ENCODE data around the gene THADA. TPM values are rescaled to one million over a fixed set of nuclear protein-coding genes. Genes with fewer than 3 reads are reported as not detected.

Gene THADA
- polyA plus RNA-seq, 3 donors, result 7.3 to 11.2 (median 9.7) TPM

DNA sequence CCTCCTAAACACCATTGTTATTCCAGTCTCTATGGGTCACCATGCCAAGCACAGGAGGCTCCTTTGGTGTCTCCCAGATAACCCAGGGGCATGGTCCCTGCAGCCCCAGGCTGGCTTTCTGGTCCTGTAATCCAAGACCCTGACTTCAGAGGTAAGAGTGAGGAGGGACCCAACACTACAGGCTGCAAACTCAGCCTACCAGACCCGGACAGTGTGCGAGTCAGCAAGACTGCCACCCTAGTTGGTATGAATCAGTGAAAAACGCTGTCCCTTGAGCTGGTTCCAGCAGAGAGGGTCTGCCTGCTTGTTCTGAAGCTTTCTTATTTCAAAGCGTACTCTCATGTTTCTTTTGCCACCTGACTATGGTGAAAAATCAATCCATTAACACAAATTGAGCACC, 321.8 kb downstream of the THADA start:
- Histone ChIP-seq H3K4me1 (ENCODE audit: control insufficient read depth in 1 of 2, insufficient read depth in 2 of 2, low read length in 2 of 2) (peaks cover 26 to 30% of the 10 kb centered on the region in 2 donors), H3K27me3 (ENCODE audit: control insufficient read depth in 2 of 2, insufficient read depth in 2 of 2, low read length in 2 of 2) (no peaks in the 10 kb centered on the region), H3K9ac (ENCODE audit: insufficient read depth, low read length, poor library complexity, severe bottlenecking) (no peak overlapping the region), H3K79me2 (ENCODE audit: insufficient read depth, low read length) (no peaks in the 10 kb centered on the region), H2AFZ (ENCODE audit: insufficient read depth, low read depth, low read length, poor library complexity, severe bottlenecking) (no peak overlapping the region), H3K4me3 (replicated peaks in 1 of 3; ENCODE audit: low read depth in 2 of 3, low read length in 3 of 3) (no peak overlapping the region), H3K9me3 (replicated peaks in 1 of 2; ENCODE audit: control insufficient read depth in 1 of 2, insufficient read depth in 1 of 2, low read length in 2 of 2) (no peaks in the 10 kb centered on the region), H3K36me3 (replicated peaks in 1 of 2; ENCODE audit: control insufficient read depth in 1 of 2, insufficient read depth in 2 of 2, low read length in 2 of 2) (peaks cover 5% of the 10 kb centered on the region in 2 donors), H4K20me1 (ENCODE audit: insufficient read depth, low read length) (no peaks in the 10 kb centered on the region), H3K27ac (ENCODE audit: low read depth in 1 of 2, low read length in 2 of 2) (no peak overlapping the region), H3K4me2 (replicated peaks; ENCODE audit: extremely low read depth, low read length, poor library complexity, severe bottlenecking) (no peak overlapping the region)
- intact Hi-C loops (cut with micrococcal nuclease), result no loop called here
- Mint-ChIP-seq H3K27ac (peak overlapping the region in 5 of 7 donors; percentile 2 to 77 (median 55)), H3K9me3 (peaks cover 0 to 3% (median 0%) of the 10 kb centered on the region in 7 donors), H3K27me3 (ENCODE audit: low read depth in 3 of 3) (peaks cover 0 to 3% (median 0%) of the 10 kb centered on the region in 3 donors), H3K4me3 (no peak overlapping the region), H3K36me3 (peaks cover 44 to 49% of the 10 kb centered on the region in 2 donors), H3K4me1 (peaks cover 48% of the 10 kb centered on the region)
- TF ChIP-seq, protein P1, sequence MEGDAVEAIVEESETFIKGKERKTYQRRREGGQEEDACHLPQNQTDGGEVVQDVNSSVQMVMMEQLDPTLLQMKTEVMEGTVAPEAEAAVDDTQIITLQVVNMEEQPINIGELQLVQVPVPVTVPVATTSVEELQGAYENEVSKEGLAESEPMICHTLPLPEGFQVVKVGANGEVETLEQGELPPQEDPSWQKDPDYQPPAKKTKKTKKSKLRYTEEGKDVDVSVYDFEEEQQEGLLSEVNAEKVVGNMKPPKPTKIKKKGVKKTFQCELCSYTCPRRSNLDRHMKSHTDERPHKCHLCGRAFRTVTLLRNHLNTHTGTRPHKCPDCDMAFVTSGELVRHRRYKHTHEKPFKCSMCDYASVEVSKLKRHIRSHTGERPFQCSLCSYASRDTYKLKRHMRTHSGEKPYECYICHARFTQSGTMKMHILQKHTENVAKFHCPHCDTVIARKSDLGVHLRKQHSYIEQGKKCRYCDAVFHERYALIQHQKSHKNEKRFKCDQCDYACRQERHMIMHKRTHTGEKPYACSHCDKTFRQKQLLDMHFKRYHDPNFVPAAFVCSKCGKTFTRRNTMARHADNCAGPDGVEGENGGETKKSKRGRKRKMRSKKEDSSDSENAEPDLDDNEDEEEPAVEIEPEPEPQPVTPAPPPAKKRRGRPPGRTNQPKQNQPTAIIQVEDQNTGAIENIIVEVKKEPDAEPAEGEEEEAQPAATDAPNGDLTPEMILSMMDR (IDR thresholded peaks at IDR 0.05), result no peak
- DNase-seq, result no peak
- WGBS (ENCODE audit: insufficient coverage), result 82% methylated on average over 3 of the region's 4 CpGs

GRCh38 chr2:43273529-43273928, 322.3 kb downstream of the THADA start:
- Mint-ChIP-seq H3K36me3 (peaks cover 42 to 48% of the 10 kb centered on the region in 2 donors), H3K27ac (peak overlapping the region in 5 of 7 donors; percentile 2 to 77 (median 13)), H3K4me1 (peaks cover 53% of the 10 kb centered on the region), H3K27me3 (ENCODE audit: low read depth in 3 of 3) (peaks cover 0 to 3% (median 0%) of the 10 kb centered on the region in 3 donors), H3K4me3 (no peak overlapping the region), H3K9me3 (peaks cover 0 to 3% (median 0%) of the 10 kb centered on the region in 7 donors)
- peaks cover 31 to 36% of the 10 kb centered on the region in 2 donors for H3K4me1 ChIP-seq (ENCODE audit: control insufficient read depth in 1 of 2, insufficient read depth in 2 of 2, low read length in 2 of 2)
- no peak overlapping the region for H3K9ac ChIP-seq (ENCODE audit: insufficient read depth, low read length, poor library complexity, severe bottlenecking)
- 70% methylated on average over 1 of the region's 4 CpGs for WGBS (ENCODE audit: insufficient coverage)
- no peaks in the 10 kb centered on the region for H3K36me3 ChIP-seq (replicated peaks in 1 of 2; ENCODE audit: control insufficient read depth in 1 of 2, insufficient read depth in 2 of 2, low read length in 2 of 2)
- TF ChIP-seq, protein P1 (IDR thresholded peaks at IDR 0.05), result no peak
- H4K20me1 ChIP-seq (ENCODE audit: insufficient read depth, low read length), result no peaks in the 10 kb centered on the region
- no peaks in the 10 kb centered on the region for H3K27me3 ChIP-seq (ENCODE audit: control insufficient read depth in 2 of 2, insufficient read depth in 2 of 2, low read length in 2 of 2)
- no peak overlapping the region for H3K27ac ChIP-seq (ENCODE audit: low read depth in 1 of 2, low read length in 2 of 2)
- no peak overlapping the region for H2AFZ ChIP-seq (ENCODE audit: insufficient read depth, low read depth, low read length, poor library complexity, severe bottlenecking)
- no peaks in the 10 kb centered on the region for H3K9me3 ChIP-seq (replicated peaks in 1 of 2; ENCODE audit: control insufficient read depth in 1 of 2, insufficient read depth in 1 of 2, low read length in 2 of 2)
- no peak overlapping the region for H3K4me2 ChIP-seq (replicated peaks; ENCODE audit: extremely low read depth, low read length, poor library complexity, severe bottlenecking)
- intact Hi-C loops (cut with micrococcal nuclease), result no loop called here
- no peak overlapping the region for H3K4me3 ChIP-seq (replicated peaks in 1 of 3; ENCODE audit: low read depth in 2 of 3, low read length in 3 of 3)
- H3K79me2 ChIP-seq (ENCODE audit: insufficient read depth, low read length), result no peaks in the 10 kb centered on the region
- no peak for DNase-seq

Measured in CD14-positive monocyte (primary cell).